Thoracic aorta (tissue), 2 donors: ENCODE measurements around the gene FNDC7. TPM values are rescaled to one million over a fixed set of nuclear protein-coding genes. Genes with fewer than 3 reads are reported as not detected.
"Not testable (repeated sequence)": the region's sequence is repeated elsewhere in the genome, so short reads cannot be mapped to it uniquely, and the experiment has no call there.

ENCODE experiments used
- ATAC-seq: fragments of 150-250 bp; one replicate; pipeline ENCODE4 v1.8.0; 2017; ENCODE audit warnings: low read depth; ENCODE audit not compliant: insufficient number of reproducible peaks, low FRiP score
- DNase-seq: peaks from one replicate; pipeline ENCODE4 v3.0.0-alpha.2; 2020; ENCODE audit warnings: low spot score
- H3K27ac ChIP-seq, 2 donors: fragments of 200-600 bp; sonication (generic); 1 replicate in 1 of 2; 2 replicates in 1 of 2; pipeline ENCODE4 v1.5.1; 2016; ENCODE audit warnings: mild to moderate bottlenecking in 2 of 2, moderate library complexity in 2 of 2
- H3K27me3 ChIP-seq: fragments of 200-600 bp; sonication (generic); replicated peaks from 2 replicates; pipeline ENCODE4 v1.6.0; 2016; ENCODE audit warnings: mild to moderate bottlenecking; ENCODE audit not compliant: insufficient read depth
- H3K36me3 ChIP-seq: fragments of 200-600 bp; sonication (generic); one replicate; pipeline ENCODE4 v1.5.1; 2016
- H3K4me1 ChIP-seq, 2 donors: fragments of 200-600 bp; sonication (generic); 1 replicate in 1 of 2; 2 replicates in 1 of 2; pipeline versions ENCODE4 v1.5.1 to v1.6.0; 2016; ENCODE audit warnings: low read depth in 2 of 2, mild to moderate bottlenecking in 1 of 2; ENCODE audit not compliant: control insufficient read depth in 1 of 2
- H3K4me3 ChIP-seq: fragments of 200-600 bp; sonication (generic); 2 replicates; pipeline ENCODE4 v1.5.1; 2016; ENCODE audit warnings: mild to moderate bottlenecking
- H3K9me3 ChIP-seq: fragments of 200-600 bp; sonication (generic); 2 replicates; pipeline ENCODE4 v1.5.1; 2016
- total RNA-seq, 2 donors: library from RNA; depleted of rRNA; stranded (reverse); fragments of >200 nt; gene quantifications; one replicate each; pipeline versions ENCODE4 v1.1.0 to v1.2.3, GENCODE V29; 2016
- TF ChIP-seq, protein P1 (sequence below): fragments of 200-600 bp; sonication (generic); IDR thresholded peaks from one replicate; pipeline ENCODE4 v1.5.1; 2019; ENCODE audit warnings: antibody characterized with exemption

FNDC7 gene
- total RNA-seq, 2 donors from 2014 or later, result not detected

DNA sequence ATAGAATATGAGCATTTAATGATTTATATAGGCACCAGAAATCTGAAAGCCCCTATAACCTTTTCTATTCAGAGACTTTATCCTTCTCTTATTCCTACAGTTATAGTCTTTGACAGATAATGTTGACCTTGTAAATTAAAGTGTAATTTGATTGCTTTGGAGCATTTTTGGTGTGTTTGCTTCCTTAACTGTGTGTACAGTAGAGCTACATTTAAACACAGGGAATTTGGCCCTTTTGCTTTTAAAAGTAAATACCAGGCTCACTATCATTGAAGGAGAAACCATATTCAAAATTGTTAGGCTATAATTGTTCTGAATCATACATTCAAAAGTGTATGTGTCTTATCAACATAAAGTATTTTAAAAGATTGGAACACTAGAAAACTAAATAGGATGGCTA, 66.7 kb downstream of the FNDC7 start:
- Histone ChIP-seq H3K27ac (no peak overlapping the region), H3K27me3 (no peaks in the 10 kb centered on the region), H3K36me3 (peaks cover 29% of the 10 kb centered on the region), H3K9me3 (no peaks in the 10 kb centered on the region), H3K4me1 (no peaks in the 10 kb centered on the region), H3K4me3 (no peak overlapping the region)
- ATAC-seq (no peak), DNase-seq (no peak)
- TF ChIP-seq, protein P1, sequence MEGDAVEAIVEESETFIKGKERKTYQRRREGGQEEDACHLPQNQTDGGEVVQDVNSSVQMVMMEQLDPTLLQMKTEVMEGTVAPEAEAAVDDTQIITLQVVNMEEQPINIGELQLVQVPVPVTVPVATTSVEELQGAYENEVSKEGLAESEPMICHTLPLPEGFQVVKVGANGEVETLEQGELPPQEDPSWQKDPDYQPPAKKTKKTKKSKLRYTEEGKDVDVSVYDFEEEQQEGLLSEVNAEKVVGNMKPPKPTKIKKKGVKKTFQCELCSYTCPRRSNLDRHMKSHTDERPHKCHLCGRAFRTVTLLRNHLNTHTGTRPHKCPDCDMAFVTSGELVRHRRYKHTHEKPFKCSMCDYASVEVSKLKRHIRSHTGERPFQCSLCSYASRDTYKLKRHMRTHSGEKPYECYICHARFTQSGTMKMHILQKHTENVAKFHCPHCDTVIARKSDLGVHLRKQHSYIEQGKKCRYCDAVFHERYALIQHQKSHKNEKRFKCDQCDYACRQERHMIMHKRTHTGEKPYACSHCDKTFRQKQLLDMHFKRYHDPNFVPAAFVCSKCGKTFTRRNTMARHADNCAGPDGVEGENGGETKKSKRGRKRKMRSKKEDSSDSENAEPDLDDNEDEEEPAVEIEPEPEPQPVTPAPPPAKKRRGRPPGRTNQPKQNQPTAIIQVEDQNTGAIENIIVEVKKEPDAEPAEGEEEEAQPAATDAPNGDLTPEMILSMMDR, result no peak

DNA sequence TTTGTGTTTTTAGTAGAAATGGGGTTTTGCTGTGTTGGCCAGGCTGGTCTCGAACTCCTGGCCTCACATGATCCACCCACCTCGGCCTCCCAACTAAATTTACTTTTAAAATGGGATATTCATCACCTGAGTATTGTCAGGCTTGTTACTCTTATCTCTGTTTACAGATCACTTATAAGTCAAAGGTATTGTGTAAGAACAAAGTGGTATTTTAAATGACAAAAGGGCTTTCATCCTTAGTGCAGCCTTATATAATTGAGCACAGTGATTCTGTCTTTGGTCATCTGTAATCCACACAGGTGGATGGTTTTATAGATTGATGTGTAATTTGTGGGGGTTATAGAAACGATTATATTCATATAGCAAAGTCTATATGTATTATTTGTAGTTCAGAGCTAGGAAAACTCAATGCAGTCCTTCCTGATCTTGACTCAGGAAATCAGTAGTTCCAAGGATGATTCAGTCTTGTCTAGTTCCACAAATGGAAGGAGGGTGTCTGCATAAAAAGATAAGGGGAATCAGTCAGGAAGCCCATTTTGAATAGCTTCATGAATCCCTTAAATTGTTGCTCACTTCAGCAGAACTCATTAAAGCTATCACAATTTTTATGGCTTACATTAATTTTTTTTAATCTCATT, 68.3 kb downstream of the FNDC7 start:
- H3K4me1 ChIP-seq, result no peaks in the 10 kb centered on the region
- TF ChIP-seq, protein P1, result no peak
- no peak overlapping the region for H3K4me3 ChIP-seq
- peaks cover 8% of the 10 kb centered on the region for H3K9me3 ChIP-seq
- no peaks in the 10 kb centered on the region for H3K27me3 ChIP-seq
- DNase-seq, result no peak
- H3K27ac ChIP-seq, result no peak overlapping the region
- no peak for ATAC-seq
- peaks cover 45% of the 10 kb centered on the region for H3K36me3 ChIP-seq

DNA sequence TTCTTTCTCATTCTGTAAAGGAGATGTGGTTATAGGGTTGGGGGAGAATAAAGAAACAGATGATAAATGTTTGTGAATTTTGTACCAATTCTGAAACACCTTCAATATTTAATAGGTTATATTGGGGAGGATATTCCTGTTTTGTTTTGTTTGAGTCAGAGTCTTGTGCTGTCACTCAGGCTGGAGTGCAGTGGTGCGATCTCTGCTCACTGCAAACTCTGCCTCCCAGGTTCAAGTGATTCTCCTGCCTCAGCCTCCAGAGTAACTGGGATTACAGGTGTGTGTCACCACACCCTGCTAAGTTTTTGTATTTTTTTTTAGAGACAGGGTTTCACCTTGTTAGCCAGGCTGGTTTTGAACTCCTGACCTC, 68.9 kb downstream of the FNDC7 start:
- H3K27ac ChIP-seq, DNase-seq, H3K4me1 ChIP-seq, H3K27me3 ChIP-seq, H3K4me3 ChIP-seq, H3K9me3 ChIP-seq, ATAC-seq: not testable (repeated sequence)
- H3K36me3 ChIP-seq, result peaks cover 44% of the 10 kb centered on the region

DNA sequence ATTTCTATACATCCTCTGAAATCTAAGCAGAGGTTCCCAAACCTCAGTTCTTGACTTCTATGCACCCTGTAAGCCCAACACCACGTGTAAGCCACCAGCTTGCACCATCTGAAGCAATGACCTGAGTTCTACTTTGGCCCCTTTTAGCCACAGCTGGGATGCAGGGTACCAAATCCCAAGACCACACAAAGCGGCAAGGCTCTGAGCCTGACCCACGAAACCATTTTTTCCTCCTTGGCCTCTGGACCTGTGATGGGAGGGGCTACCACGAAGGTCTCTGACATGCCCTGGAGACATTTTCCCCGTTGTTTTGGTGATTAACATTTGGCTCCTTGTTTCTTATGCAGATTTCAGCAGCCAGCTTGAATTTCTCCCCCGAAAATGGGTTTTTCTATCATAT, 72.6 kb downstream of the FNDC7 start:
- peaks cover 33% of the 10 kb centered on the region for H3K36me3 ChIP-seq

DNA sequence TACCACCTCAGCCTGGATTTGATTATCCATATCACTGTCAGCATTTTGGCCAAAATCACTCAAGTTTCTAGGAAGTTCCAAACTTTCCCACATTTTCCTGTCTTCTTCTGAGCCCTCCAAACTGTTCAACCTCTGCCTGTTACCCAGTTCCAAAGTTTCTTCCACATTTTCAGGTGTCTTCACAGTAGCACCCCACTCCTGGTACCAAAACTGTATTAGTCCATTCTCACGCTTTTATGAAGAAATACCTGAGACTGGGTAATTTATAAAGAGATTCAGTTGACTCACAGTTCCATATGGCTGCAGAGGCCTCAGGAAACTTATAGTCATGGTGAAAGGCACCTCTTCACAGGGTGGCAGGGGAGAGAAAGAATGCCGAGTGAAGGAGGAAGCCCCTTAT, 73.2 kb downstream of the FNDC7 start:
- TF ChIP-seq, protein P1, result no peak
- no peak for DNase-seq
- ATAC-seq, result no peak
- Histone ChIP-seq H3K27ac (no peak overlapping the region), H3K36me3 (peaks cover 33% of the 10 kb centered on the region), H3K4me3 (no peak overlapping the region), H3K9me3 (peaks cover 8% of the 10 kb centered on the region), H3K4me1 (no peaks in the 10 kb centered on the region), H3K27me3 (no peaks in the 10 kb centered on the region)

More for the DNA sequence above, 72.6 kb downstream of the FNDC7 start:
- TF ChIP-seq, protein P1, result no peak
- H3K27ac ChIP-seq, result no peak overlapping the region
- no peak overlapping the region for H3K4me3 ChIP-seq
- no peaks in the 10 kb centered on the region for H3K4me1 ChIP-seq
- peaks cover 8% of the 10 kb centered on the region for H3K9me3 ChIP-seq
- no peaks in the 10 kb centered on the region for H3K27me3 ChIP-seq
- DNase-seq (no peak), ATAC-seq (no peak)

DNA sequence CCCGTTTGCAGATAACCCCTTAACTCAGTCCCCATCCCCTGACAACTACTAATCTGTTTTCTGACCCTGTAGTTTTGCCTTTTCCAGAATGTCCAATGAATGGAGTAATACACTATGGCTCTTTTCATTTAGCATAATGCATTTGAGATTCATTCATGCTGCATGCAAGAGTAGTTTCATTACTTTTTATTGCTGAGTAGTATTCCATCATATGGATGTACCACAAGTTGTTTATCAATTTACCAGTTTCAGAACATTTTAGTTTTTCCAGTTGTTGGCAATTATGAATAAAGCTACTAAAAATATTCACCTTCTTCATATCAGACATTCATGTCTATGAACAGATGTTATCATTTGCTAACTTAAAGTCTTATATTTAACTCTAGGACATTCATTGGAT, 79.1 kb downstream of the FNDC7 start:
- ATAC-seq (no peak), DNase-seq (no peak)
- H3K27ac ChIP-seq, result no peak overlapping the region
- TF ChIP-seq, protein P1, result no peak
- H3K36me3 ChIP-seq, result peaks cover 17% of the 10 kb centered on the region
- H3K4me3 ChIP-seq, result no peak overlapping the region
- no peaks in the 10 kb centered on the region for H3K4me1 ChIP-seq
- H3K27me3 ChIP-seq, result no peaks in the 10 kb centered on the region
- no peaks in the 10 kb centered on the region for H3K9me3 ChIP-seq
